Adrenal gland (tissue), 12 donors: ENCODE results near the gene MYO1B. TPM values are rescaled to one million over a fixed set of nuclear protein-coding genes. Genes with fewer than 3 reads are reported as not detected.

Experiments
- DNase-seq, 7 donors: peaks; one replicate each; pipeline ENCODE4 v3.0.0-alpha.2; 2019 to 2020
- H3K27ac ChIP-seq, 5 donors: fragments of 200-600 bp; sonication (generic) in 4 of 5; 1 replicate in 3 of 5; 2 replicates in 2 of 5; pipeline versions ENCODE4 v1.5.1 to v1.8.0; 2016 to 2020; ENCODE audit warnings: mild to moderate bottlenecking in 1 of 5
- H3K27me3 ChIP-seq: fragments of 200-600 bp; 2 replicates; pipeline ENCODE4 v1.8.0; 2021
- H3K36me3 ChIP-seq, 2 donors: fragments of 200-600 bp; replicated peaks in 1 of 2; 1 replicate in 1 of 2; 2 replicates in 1 of 2; pipeline versions ENCODE4 v1.5.1 to v1.8.0; 2018 to 2022
- H3K4me1 ChIP-seq, 2 donors: fragments of 200-600 bp; replicated peaks in 1 of 2; 1 replicate in 1 of 2; 2 replicates in 1 of 2; pipeline versions ENCODE4 v1.5.1 to v1.8.0; 2018 to 2021
- H3K4me3 ChIP-seq, 4 donors: fragments of 200-600 bp; sonication (generic) in 3 of 4; one replicate each; pipeline ENCODE4 v1.5.1; 2016 to 2018
- H3K9me3 ChIP-seq, 3 donors: fragments of 200-600 bp; sonication (generic) in 1 of 3; replicated peaks in 1 of 3; 1 replicate in 2 of 3; 2 replicates in 1 of 3; pipeline versions ENCODE4 v1.5.1 to v1.8.0; 2016 to 2021
- CTCF ChIP-seq, 6 experiments: fragments of 450-650 bp in 4 of 6; fragments of 200-600 bp in 2 of 6; sonication (generic) in 1 of 6; IDR thresholded peaks; 1 replicate in 5 of 6; 2 replicates in 1 of 6; pipeline versions ENCODE4 v1.5.1 to v1.8.0; 2016 to 2021; ENCODE audit warnings: antibody characterized with exemption in 6 of 6, mild to moderate bottlenecking in 2 of 6, moderate library complexity in 1 of 6
- POLR2A ChIP-seq, 2 donors: fragments of 450-650 bp; IDR thresholded peaks; one replicate each; pipeline ENCODE4 v1.6.1; 2017; ENCODE audit warnings: antibody characterized with exemption in 2 of 2, mild to moderate bottlenecking in 2 of 2, moderate library complexity in 1 of 2
- WGBS, 4 donors: extraction: QIAGEN DNeasy Blood & Tissue Kit in 2 of 4; methylation state at CpG; one replicate each; pipeline versions ENCODE4 v1.1.5 to v1.1.7; 2013 to 2017; 5-methylcytosine and 5-hydroxymethylcytosine counted together
- intact Hi-C, 2 donors: fragments of 100-400 bp; cut with DNase I; formaldehyde crosslinking; loops; one replicate each; pipeline versions ENCODE4 v1.14.1 to v1.15.0; 2022 to 2023
- polyA plus RNA-seq, 3 donors: library from polyadenylated mRNA; stranded (reverse); fragments of 200-250 nt in 2 of 3; fragments of 350-450 nt in 1 of 3; fragmentation: Illumina TruSeq in 1 of 3; extraction: RNeasy Lipid Tissue Mini Kit (QIAGEN cat#74804) in 1 of 3; gene quantifications; one replicate each; pipeline ENCODE4 v1.2.3, GENCODE V29; 2013 to 2014
- total RNA-seq, 9 donors: library from RNA; depleted of rRNA in 4 of 9; stranded (reverse); fragments of >200 nt in 4 of 9; fragments of 120-200 nt in 1 of 9; fragmentation: NEBNext Ultra II Directional in 1 of 9; extraction: Animal tissue kit (Norgen Biotek cat#: 25700) in 1 of 9; gene quantifications; one replicate each; pipeline versions ENCODE4 v1.1.0 to v1.2.4, GENCODE V29; 2013 to 2023
- donor health status: healthy with polysubstance abuse.
- donor health status: Bipolar disorder and iron deficiency.
- donor health status: DM: yes; HTN: yes; CAD: no.
- donor health status: DM: no; HTN: no; CAD: no.
- donor health status: DM: no; HTN: no; CAD: no.
- donor health status: DM: yes; HTN: yes; CAD: no.

MYO1B gene
- total and polyA plus RNA-seq, 12 donors, result 6.9 to 24.0 (median 14.0) TPM

- Histone ChIP-seq H3K9me3 (no peaks in the 10 kb centered on the region), H3K36me3 (no peaks in the 10 kb centered on the region), H3K27ac (no peak overlapping the region), H3K4me3 (no peak overlapping the region), H3K4me1 (peaks cover 0 to 2% of the 10 kb centered on the region in 2 donors), H3K27me3 (no peaks in the 10 kb centered on the region)
- WGBS, 4 donors, result 70 to 82% (median 79%) methylated on average over 4 of the region's 4 CpGs
- intact Hi-C loops, result no loop called here
- TF ChIP-seq CTCF (IDR thresholded peaks at IDR 0.05) (no peak), POLR2A (IDR thresholded peaks at IDR 0.05) (no peak)
- DNase-seq, result no peak
These were observed 186.9 kb downstream of the MYO1B start for GRCh38 chr2:191432121-191432520.

GRCh38 chr2:191434072-191434471 lies 188.9 kb downstream of the MYO1B start:
- Histone ChIP-seq H3K9me3 (no peaks in the 10 kb centered on the region), H3K27me3 (no peaks in the 10 kb centered on the region), H3K27ac (no peak overlapping the region), H3K4me1 (peaks cover 0 to 2% of the 10 kb centered on the region in 2 donors), H3K4me3 (no peak overlapping the region), H3K36me3 (no peaks in the 10 kb centered on the region)
- no peak for DNase-seq
- intact Hi-C loops, result no loop called here
- WGBS, 4 donors, result 70 to 84% (median 77%) methylated on average over 3 of the region's 3 CpGs
- TF ChIP-seq POLR2A (IDR thresholded peaks at IDR 0.05), result no peak
- no peak for TF ChIP-seq CTCF (IDR thresholded peaks at IDR 0.05)

- DNase-seq, result no peak
- no peak overlapping the region for H3K4me3 ChIP-seq
- H3K9me3 ChIP-seq, result no peaks in the 10 kb centered on the region
- intact Hi-C loops, result no loop called here
- no peaks in the 10 kb centered on the region for H3K27me3 ChIP-seq
- no peak for TF ChIP-seq POLR2A (IDR thresholded peaks at IDR 0.05)
- TF ChIP-seq CTCF (IDR thresholded peaks at IDR 0.05), result no peak
- H3K27ac ChIP-seq, result no peak overlapping the region
- H3K4me1 ChIP-seq, result peaks cover 0 to 2% of the 10 kb centered on the region in 2 donors
- H3K36me3 ChIP-seq, result no peaks in the 10 kb centered on the region
- 76 to 84% (median 80%) methylated on average over 6 of the region's 6 CpGs for WGBS, 4 donors
These were observed 189.9 kb downstream of the MYO1B start for GRCh38 chr2:191435141-191435540.

GRCh38 chr2:191436368-191437055 lies 191.3 kb downstream of the MYO1B start:
- DNase-seq, result no peak
- H3K27ac ChIP-seq, result peak overlapping the region in 4 of 5 donors; percentile 13 to 75 (median 41)
- peaks cover 0 to 2% of the 10 kb centered on the region in 2 donors for H3K4me1 ChIP-seq
- H3K9me3 ChIP-seq, result no peaks in the 10 kb centered on the region
- TF ChIP-seq POLR2A (IDR thresholded peaks at IDR 0.05), result no peak
- no peaks in the 10 kb centered on the region for H3K36me3 ChIP-seq
- no peak overlapping the region for H3K4me3 ChIP-seq
- intact Hi-C loops, result no loop called here
- no peaks in the 10 kb centered on the region for H3K27me3 ChIP-seq
- WGBS, 4 donors, result 40 to 50% (median 45%) methylated on average over 6 of the region's 6 CpGs

- Histone ChIP-seq H3K36me3 (no peaks in the 10 kb centered on the region), H3K27ac (no peak overlapping the region), H3K9me3 (no peaks in the 10 kb centered on the region), H3K4me3 (no peak overlapping the region), H3K27me3 (no peaks in the 10 kb centered on the region), H3K4me1 (peaks cover 0 to 2% of the 10 kb centered on the region in 2 donors)
- intact Hi-C loops, result no loop called here
- no peak for DNase-seq
- no peak for TF ChIP-seq CTCF (IDR thresholded peaks at IDR 0.05)
- TF ChIP-seq POLR2A (IDR thresholded peaks at IDR 0.05), result no peak
- 79 to 94% (median 89%) methylated on average over 2 to 3 of the region's 3 CpGs for WGBS, 4 donors
These were observed 194.3 kb downstream of the MYO1B start for GRCh38 chr2:191439481-191439880.
